ENCODE results near the gene PTPN4.

DNA sequence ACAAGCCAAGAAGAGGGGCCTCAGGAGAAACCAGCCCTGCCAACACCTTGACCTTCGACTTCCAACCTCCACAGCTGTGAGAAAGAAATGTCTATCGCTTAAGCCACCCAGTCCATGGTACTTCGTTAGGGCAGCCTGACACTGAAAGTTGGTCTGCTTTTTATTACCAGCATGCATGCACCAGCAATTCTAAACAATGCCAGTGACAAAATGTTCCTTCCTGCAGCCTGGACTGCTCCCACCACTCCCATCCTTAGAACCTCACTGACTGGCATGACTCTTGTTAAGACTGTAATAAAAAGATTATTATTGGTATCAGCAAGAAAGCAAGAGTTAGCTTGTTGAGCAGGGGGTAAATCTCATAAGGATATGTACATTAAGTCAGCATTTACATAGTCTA lies 47.2 kb upstream of the PTPN4 start:
- TF ChIP-seq, protein P1, sequence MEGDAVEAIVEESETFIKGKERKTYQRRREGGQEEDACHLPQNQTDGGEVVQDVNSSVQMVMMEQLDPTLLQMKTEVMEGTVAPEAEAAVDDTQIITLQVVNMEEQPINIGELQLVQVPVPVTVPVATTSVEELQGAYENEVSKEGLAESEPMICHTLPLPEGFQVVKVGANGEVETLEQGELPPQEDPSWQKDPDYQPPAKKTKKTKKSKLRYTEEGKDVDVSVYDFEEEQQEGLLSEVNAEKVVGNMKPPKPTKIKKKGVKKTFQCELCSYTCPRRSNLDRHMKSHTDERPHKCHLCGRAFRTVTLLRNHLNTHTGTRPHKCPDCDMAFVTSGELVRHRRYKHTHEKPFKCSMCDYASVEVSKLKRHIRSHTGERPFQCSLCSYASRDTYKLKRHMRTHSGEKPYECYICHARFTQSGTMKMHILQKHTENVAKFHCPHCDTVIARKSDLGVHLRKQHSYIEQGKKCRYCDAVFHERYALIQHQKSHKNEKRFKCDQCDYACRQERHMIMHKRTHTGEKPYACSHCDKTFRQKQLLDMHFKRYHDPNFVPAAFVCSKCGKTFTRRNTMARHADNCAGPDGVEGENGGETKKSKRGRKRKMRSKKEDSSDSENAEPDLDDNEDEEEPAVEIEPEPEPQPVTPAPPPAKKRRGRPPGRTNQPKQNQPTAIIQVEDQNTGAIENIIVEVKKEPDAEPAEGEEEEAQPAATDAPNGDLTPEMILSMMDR (IDR thresholded peaks at IDR 0.05; ENCODE audit: insufficient read depth, low read length) = no peak
- TF ChIP-seq POLR2AphosphoS5 (IDR thresholded peaks at IDR 0.05; ENCODE audit: low read depth) (no peak), GABPA (IDR thresholded peaks at IDR 0.05; ENCODE audit: low read depth) (no peak), SPI1 (IDR thresholded peaks at IDR 0.05; ENCODE audit: borderline replicate concordance, low read depth) (no peak)
